ENCODE measurements around the gene GRID1.

GRCh38 chr10:86152354-86152753 lies 214.2 kb downstream of the GRID1 start:
- TF ChIP-seq, protein P1, sequence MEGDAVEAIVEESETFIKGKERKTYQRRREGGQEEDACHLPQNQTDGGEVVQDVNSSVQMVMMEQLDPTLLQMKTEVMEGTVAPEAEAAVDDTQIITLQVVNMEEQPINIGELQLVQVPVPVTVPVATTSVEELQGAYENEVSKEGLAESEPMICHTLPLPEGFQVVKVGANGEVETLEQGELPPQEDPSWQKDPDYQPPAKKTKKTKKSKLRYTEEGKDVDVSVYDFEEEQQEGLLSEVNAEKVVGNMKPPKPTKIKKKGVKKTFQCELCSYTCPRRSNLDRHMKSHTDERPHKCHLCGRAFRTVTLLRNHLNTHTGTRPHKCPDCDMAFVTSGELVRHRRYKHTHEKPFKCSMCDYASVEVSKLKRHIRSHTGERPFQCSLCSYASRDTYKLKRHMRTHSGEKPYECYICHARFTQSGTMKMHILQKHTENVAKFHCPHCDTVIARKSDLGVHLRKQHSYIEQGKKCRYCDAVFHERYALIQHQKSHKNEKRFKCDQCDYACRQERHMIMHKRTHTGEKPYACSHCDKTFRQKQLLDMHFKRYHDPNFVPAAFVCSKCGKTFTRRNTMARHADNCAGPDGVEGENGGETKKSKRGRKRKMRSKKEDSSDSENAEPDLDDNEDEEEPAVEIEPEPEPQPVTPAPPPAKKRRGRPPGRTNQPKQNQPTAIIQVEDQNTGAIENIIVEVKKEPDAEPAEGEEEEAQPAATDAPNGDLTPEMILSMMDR (IDR thresholded peaks at IDR 0.05) = no peak
- TF ChIP-seq POLR2A (IDR thresholded peaks at IDR 0.05) = no peak

Measured in thyroid gland (tissue), 4 donors.